Progenitor cell of endocrine pancreas (in vitro differentiated cells): ENCODE results near the gene FBLN1. TPM values are rescaled to one million over a fixed set of nuclear protein-coding genes. Genes with fewer than 3 reads are reported as not detected.

Source experiments
- DNase-seq: peaks from one replicate; pipeline ENCODE4 v3.0.0; 2021; ENCODE audit warnings: low spot score; ENCODE audit not compliant: unreplicated experiment
- H3K27ac Mint-ChIP-seq: 2 replicates; pipeline ENCODE4 v1.8.0; 2021; ENCODE audit warnings: mild to moderate bottlenecking, moderate library complexity, mixed read lengths
- H3K27me3 Mint-ChIP-seq: 2 replicates; pipeline ENCODE4 v1.8.0; 2021; ENCODE audit warnings: mixed read lengths
- H3K36me3 Mint-ChIP-seq: 2 replicates; pipeline ENCODE4 v1.8.0; 2022; ENCODE audit warnings: mixed read lengths; ENCODE audit not compliant: insufficient read depth
- H3K4me1 Mint-ChIP-seq: 2 replicates; pipeline ENCODE4 v1.8.0; 2021; ENCODE audit warnings: low read depth, mixed read lengths
- H3K4me3 Mint-ChIP-seq: 2 replicates; pipeline ENCODE4 v1.8.0; 2021; ENCODE audit warnings: low read depth, mild to moderate bottlenecking, moderate library complexity, mixed read lengths
- H3K9me3 Mint-ChIP-seq: 2 replicates; pipeline ENCODE4 v1.8.0; 2021; ENCODE audit warnings: low read depth, mixed read lengths
- CTCF ChIP-seq: fragments of 200-600 bp; sonication (generic); IDR thresholded peaks from one replicate; pipeline ENCODE4 v1.5.0; 2021; ENCODE audit warnings: antibody characterized with exemption, mild to moderate bottlenecking; ENCODE audit not compliant: unreplicated experiment
- total RNA-seq: library from RNA; stranded (reverse); gene quantifications from 2 replicates; pipeline ENCODE4 v1.2.1, GENCODE V29; 2021

FBLN1 gene
- total RNA-seq, 1 donor from 2014 or later, result 258 TPM

- Mint-ChIP-seq H3K4me1 (peaks cover 1% of the 10 kb centered on the region), H3K4me3 (no peak overlapping the region), H3K36me3 (no peaks in the 10 kb centered on the region), H3K27me3 (no peaks in the 10 kb centered on the region), H3K27ac (no peak overlapping the region), H3K9me3 (no peaks in the 10 kb centered on the region)
- no peak for DNase-seq
- TF ChIP-seq CTCF, result no peak
Measured at GRCh38 chr22:45585437-45585755, 82.7 kb downstream of the FBLN1 start.

GRCh38 chr22:45585946-45586540, 83.4 kb downstream of the FBLN1 start:
- Mint-ChIP-seq H3K4me3 (no peak overlapping the region), H3K27me3 (no peaks in the 10 kb centered on the region), H3K36me3 (no peaks in the 10 kb centered on the region), H3K27ac (no peak overlapping the region), H3K4me1 (peaks cover 1% of the 10 kb centered on the region), H3K9me3 (no peaks in the 10 kb centered on the region)
- no peak for TF ChIP-seq CTCF
- no peak for DNase-seq

- Mint-ChIP-seq H3K27me3 (no peaks in the 10 kb centered on the region), H3K4me3 (no peak overlapping the region), H3K9me3 (no peaks in the 10 kb centered on the region), H3K27ac (no peak overlapping the region), H3K36me3 (no peaks in the 10 kb centered on the region), H3K4me1 (peaks cover 1% of the 10 kb centered on the region)
- no peak for DNase-seq
- no peak for TF ChIP-seq CTCF
Measured at GRCh38 chr22:45586651-45587405, 84.1 kb downstream of the FBLN1 start.

GRCh38 chr22:45587638-45588505, 85.2 kb downstream of the FBLN1 start:
- Mint-ChIP-seq H3K4me1 (peaks cover 1% of the 10 kb centered on the region), H3K9me3 (no peaks in the 10 kb centered on the region), H3K4me3 (no peak overlapping the region), H3K36me3 (peaks cover 2% of the 10 kb centered on the region), H3K27me3 (no peaks in the 10 kb centered on the region), H3K27ac (no peak overlapping the region)
- DNase-seq, result no peak
- TF ChIP-seq CTCF, result no peak

GRCh38 chr22:45589556-45589955, 86.9 kb downstream of the FBLN1 start:
- Mint-ChIP-seq H3K4me1 (peaks cover 1% of the 10 kb centered on the region), H3K4me3 (no peak overlapping the region), H3K27ac (no peak overlapping the region), H3K36me3 (peaks cover 2% of the 10 kb centered on the region), H3K9me3 (no peaks in the 10 kb centered on the region), H3K27me3 (no peaks in the 10 kb centered on the region)
- DNase-seq, result no peak
- no peak for TF ChIP-seq CTCF
